ENCODE data around the gene EMID1.

DNA sequence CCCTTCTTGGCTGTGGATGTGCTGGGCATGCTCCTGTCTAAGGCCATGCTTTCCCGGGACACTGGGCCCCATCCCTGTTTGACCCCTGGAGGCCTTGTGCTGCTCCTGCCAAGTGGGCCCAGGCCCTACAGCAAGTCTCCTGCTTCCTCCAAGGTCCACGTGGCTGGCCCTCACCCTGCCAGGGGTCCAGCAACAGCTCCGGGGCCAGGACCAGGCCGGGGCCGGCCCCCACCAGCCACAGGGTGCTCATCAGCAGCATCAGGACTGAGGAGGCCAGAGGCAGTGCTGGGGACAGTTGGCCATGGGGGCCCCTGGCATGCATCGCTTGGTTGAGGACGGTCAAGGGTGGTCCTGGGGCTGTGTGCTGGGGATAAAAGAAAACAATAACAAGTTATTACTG, 59.6 kb downstream of the EMID1 start:
- TF ChIP-seq, protein P1, sequence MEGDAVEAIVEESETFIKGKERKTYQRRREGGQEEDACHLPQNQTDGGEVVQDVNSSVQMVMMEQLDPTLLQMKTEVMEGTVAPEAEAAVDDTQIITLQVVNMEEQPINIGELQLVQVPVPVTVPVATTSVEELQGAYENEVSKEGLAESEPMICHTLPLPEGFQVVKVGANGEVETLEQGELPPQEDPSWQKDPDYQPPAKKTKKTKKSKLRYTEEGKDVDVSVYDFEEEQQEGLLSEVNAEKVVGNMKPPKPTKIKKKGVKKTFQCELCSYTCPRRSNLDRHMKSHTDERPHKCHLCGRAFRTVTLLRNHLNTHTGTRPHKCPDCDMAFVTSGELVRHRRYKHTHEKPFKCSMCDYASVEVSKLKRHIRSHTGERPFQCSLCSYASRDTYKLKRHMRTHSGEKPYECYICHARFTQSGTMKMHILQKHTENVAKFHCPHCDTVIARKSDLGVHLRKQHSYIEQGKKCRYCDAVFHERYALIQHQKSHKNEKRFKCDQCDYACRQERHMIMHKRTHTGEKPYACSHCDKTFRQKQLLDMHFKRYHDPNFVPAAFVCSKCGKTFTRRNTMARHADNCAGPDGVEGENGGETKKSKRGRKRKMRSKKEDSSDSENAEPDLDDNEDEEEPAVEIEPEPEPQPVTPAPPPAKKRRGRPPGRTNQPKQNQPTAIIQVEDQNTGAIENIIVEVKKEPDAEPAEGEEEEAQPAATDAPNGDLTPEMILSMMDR (IDR thresholded peaks at IDR 0.05; ENCODE audit: borderline replicate concordance, extremely low read depth, low read length, poor library complexity, severe bottlenecking) = no peak
- no peak for TF ChIP-seq EZH2 (IDR thresholded peaks at IDR 0.05; ENCODE audit: borderline replicate concordance, low read depth, low read length, severe bottlenecking)

All from DND-41 (cell line).